HCT116 (cell line): ENCODE measurements around the gene STAT6. TPM values are rescaled to one million over a fixed set of nuclear protein-coding genes. Genes with fewer than 3 reads are reported as not detected.

Experiments
- ATAC-seq: fragments of 200-7000 bp; cut with Tn5 transposase; 2 replicates; pipeline ENCODE4 v1.9.1; 2020; ENCODE audit warnings: mild to moderate bottlenecking, moderate library complexity
- BruUV-seq: library from RNA; stranded (reverse); fragments of 400-500 nt; replicated peaks from 2 replicates; lab custom pipeline; 2021; lab: Mats Ljungman, UMichigan
- CTCF ChIA-PET: fragments of 300-600 bp; sonication (Branson Sonifier 250); formaldehyde crosslinking; loops from one replicate; lab custom pipeline; 2021; ENCODE audit warnings: antibody characterized with exemption; lab: Charles Lee
- POLR2A ChIA-PET: fragments of 300-600, 350-600 bp; sonication (Branson Sonifier 250); formaldehyde crosslinking; loops from one replicate; lab custom pipeline; 2021; ENCODE audit warnings: antibody characterized with exemption; lab: Charles Lee
- RAD21 ChIA-PET, 2 experiments: fragments of 300-600 bp; sonication (Branson Sonifier 250); formaldehyde crosslinking; loops; one replicate each; lab custom pipeline; 2023; ENCODE audit warnings: low total read pairs in 2 of 2; ENCODE audit not compliant: uncharacterized antibody in 2 of 2, unreplicated experiment in 2 of 2, low non-redundant PET in 1 of 2; lab: Charles Lee
- DNase-seq: peaks from one replicate; pipeline ENCODE4 v3.0.0-alpha.2; 2010; ENCODE audit warnings: low read depth, low spot score
- H2AFZ ChIP-seq: fragments of 200-600 bp; shearing (Covaris generic), sonication (generic); 2 replicates; pipeline ENCODE4 v1.6.1; 2017; ENCODE audit warnings: low read depth, mixed run types, mixed read lengths, antibody characterized with exemption, low read length; ENCODE audit not compliant: poor library complexity, severe bottlenecking
- H3K27ac ChIP-seq: 2 replicates; pipeline ENCODE4 v1.5.1; 2012; ENCODE audit warnings: low read depth, low read length
- H3K27me3 ChIP-seq: fragments of 200-600 bp; sonication (generic); 2 replicates; pipeline ENCODE4 v1.6.1; 2016; ENCODE audit warnings: mixed run types, low read length, mixed read lengths; ENCODE audit not compliant: insufficient read depth
- H3K36me3 ChIP-seq, 2 experiments: fragments of 200-500 bp in 1 of 2; fragments of 200-600 bp in 1 of 2; sonication (Bioruptor generic) in 1 of 2; sonication (generic) in 1 of 2; 2 replicates each; pipeline versions ENCODE4 v1.5.1 to v1.6.1; 2014 to 2016; ENCODE audit warnings: low read length in 2 of 2, inconsistent platforms in 1 of 2, mixed read lengths in 1 of 2, mixed run types in 1 of 2; ENCODE audit not compliant: insufficient read depth in 2 of 2, control insufficient read depth in 1 of 2
- H3K4me1 ChIP-seq, 2 experiments: fragments of 200-600 bp in 1 of 2; sonication (generic) in 1 of 2; 2 replicates each; pipeline versions ENCODE4 v1.5.1 to v1.6.1; 2012 to 2017; ENCODE audit warnings: low read length in 2 of 2, inconsistent platforms in 1 of 2, mild to moderate bottlenecking in 1 of 2, mixed read lengths in 1 of 2, mixed run types in 1 of 2, moderate library complexity in 1 of 2; ENCODE audit not compliant: insufficient read depth in 2 of 2, control insufficient read depth in 1 of 2
- H3K4me2 ChIP-seq: fragments of 200-600 bp; sonication (generic); 2 replicates; pipeline ENCODE4 v1.6.1; 2017; ENCODE audit warnings: mixed run types, low read length, mixed read lengths
- H3K4me3 ChIP-seq, 2 experiments: fragments of 200-600 bp in 1 of 2; sonication (generic) in 1 of 2; replicated peaks in 1 of 2; 2 replicates each; pipeline ENCODE4 v1.5.1; 2011 to 2016; ENCODE audit warnings: low read length in 2 of 2, control low read depth in 1 of 2, low read depth in 1 of 2, mild to moderate bottlenecking in 1 of 2, mixed read lengths in 1 of 2, mixed run types in 1 of 2
- H3K79me2 ChIP-seq: fragments of 200-600 bp; sonication (generic); 2 replicates; pipeline ENCODE4 v1.6.1; 2017; ENCODE audit warnings: mild to moderate bottlenecking, mixed run types, low read length, moderate library complexity, mixed read lengths; ENCODE audit not compliant: insufficient read depth
- H3K9ac ChIP-seq: fragments of 200-600 bp; sonication (generic); 2 replicates; pipeline ENCODE4 v1.6.1; 2016; ENCODE audit warnings: low read length, mixed read lengths
- H3K9me2 ChIP-seq: fragments of 200-600 bp; sonication (generic), shearing (Covaris generic); 2 replicates; pipeline ENCODE4 v1.6.1; 2017; ENCODE audit warnings: mixed run types, mild to moderate bottlenecking, moderate library complexity; ENCODE audit not compliant: insufficient read depth
- H3K9me3 ChIP-seq, 2 experiments: fragments of 200-500 bp in 1 of 2; fragments of 200-600 bp in 1 of 2; sonication (Bioruptor generic) in 1 of 2; sonication (generic) in 1 of 2; 2 replicates each; pipeline ENCODE4 v1.6.1; 2014 to 2017; ENCODE audit warnings: low read length in 2 of 2, mixed read lengths in 2 of 2, inconsistent platforms in 1 of 2, low read depth in 1 of 2, mild to moderate bottlenecking in 1 of 2, mixed run types in 1 of 2, moderate library complexity in 1 of 2; ENCODE audit not compliant: control insufficient read depth in 1 of 2, insufficient read depth in 1 of 2
- H4K20me1 ChIP-seq: fragments of 200-600 bp; sonication (generic), shearing (Covaris generic); 2 replicates; pipeline ENCODE4 v1.6.1; 2017; ENCODE audit warnings: mixed run types, mild to moderate bottlenecking, moderate library complexity; ENCODE audit not compliant: insufficient read depth
- CEBPB ChIP-seq: IDR thresholded peaks from 2 replicates; pipeline ENCODE4 v1.6.1; 2012; ENCODE audit warnings: low read depth
- EGR1 ChIP-seq: IDR thresholded peaks from 2 replicates; pipeline ENCODE4 v1.6.1; 2012; ENCODE audit warnings: low read depth
- FOSL1 ChIP-seq: IDR thresholded peaks from 2 replicates; pipeline ENCODE4 v1.6.1; 2012; ENCODE audit warnings: low read depth
- JUND ChIP-seq: IDR thresholded peaks from 2 replicates; pipeline ENCODE4 v1.6.1; 2012
- POLR2A ChIP-seq: IDR thresholded peaks from 2 replicates; pipeline ENCODE4 v1.7.0; 2011; ENCODE audit warnings: borderline replicate concordance; ENCODE audit not compliant: insufficient read depth, insufficient read length; ENCODE audit errors: extremely low read depth
- RAD21 ChIP-seq: IDR thresholded peaks from 2 replicates; pipeline ENCODE4 v1.6.1; 2012; ENCODE audit warnings: low read depth, mild to moderate bottlenecking
- SP1 ChIP-seq: IDR thresholded peaks from 2 replicates; pipeline ENCODE4 v1.6.1; 2012; ENCODE audit warnings: low read depth
- SRF ChIP-seq: IDR thresholded peaks from 2 replicates; pipeline ENCODE4 v1.6.1; 2012; ENCODE audit warnings: low read depth
- YY1 ChIP-seq: IDR thresholded peaks from 2 replicates; pipeline ENCODE4 v1.6.1; 2011; ENCODE audit warnings: low read length, low read depth, moderate library complexity, mild to moderate bottlenecking; ENCODE audit not compliant: insufficient replicate concordance; ENCODE audit errors: extremely low read depth
- ZFX ChIP-seq: fragments of 450-650 bp; IDR thresholded peaks from 2 replicates; pipeline ENCODE4 v1.6.1; 2017
- ZNF274 ChIP-seq: fragments of 200-500 bp; sonication (Bioruptor generic); IDR thresholded peaks from 2 replicates; pipeline ENCODE4 v1.6.1; 2014; ENCODE audit warnings: mild to moderate bottlenecking, low read depth, low read length, inconsistent platforms
- intact Hi-C: fragments of 100-400 bp; cut with micrococcal nuclease; formaldehyde crosslinking; loops from 2 replicates; pipeline ENCODE4 v1.10.0; 2022
- total RNA-seq: library from RNA; stranded (reverse); gene quantifications from one replicate; pipeline ENCODE4 v1.2.1, GENCODE V29; 2021; ENCODE audit not compliant: unreplicated experiment
- TF ChIP-seq, protein P1 (sequence below): IDR thresholded peaks from 2 replicates; pipeline ENCODE4 v1.6.1; 2012
- TF ChIP-seq, protein P2 (sequence below): IDR thresholded peaks from 2 replicates; pipeline ENCODE4 v1.6.1; 2011; ENCODE audit warnings: mild to moderate bottlenecking, low read length, moderate library complexity; ENCODE audit not compliant: insufficient replicate concordance; ENCODE audit errors: extremely low read depth
- TF ChIP-seq, protein P3 (sequence below): IDR thresholded peaks from 2 replicates; pipeline ENCODE4 v1.6.1; 2012; ENCODE audit warnings: low read depth
- TF ChIP-seq, protein P4 (sequence below): IDR thresholded peaks from 2 replicates; pipeline ENCODE4 v1.6.1; 2012

Gene STAT6
- total RNA-seq, 1 experiment from 2014 or later: 78.5 TPM

DNA sequence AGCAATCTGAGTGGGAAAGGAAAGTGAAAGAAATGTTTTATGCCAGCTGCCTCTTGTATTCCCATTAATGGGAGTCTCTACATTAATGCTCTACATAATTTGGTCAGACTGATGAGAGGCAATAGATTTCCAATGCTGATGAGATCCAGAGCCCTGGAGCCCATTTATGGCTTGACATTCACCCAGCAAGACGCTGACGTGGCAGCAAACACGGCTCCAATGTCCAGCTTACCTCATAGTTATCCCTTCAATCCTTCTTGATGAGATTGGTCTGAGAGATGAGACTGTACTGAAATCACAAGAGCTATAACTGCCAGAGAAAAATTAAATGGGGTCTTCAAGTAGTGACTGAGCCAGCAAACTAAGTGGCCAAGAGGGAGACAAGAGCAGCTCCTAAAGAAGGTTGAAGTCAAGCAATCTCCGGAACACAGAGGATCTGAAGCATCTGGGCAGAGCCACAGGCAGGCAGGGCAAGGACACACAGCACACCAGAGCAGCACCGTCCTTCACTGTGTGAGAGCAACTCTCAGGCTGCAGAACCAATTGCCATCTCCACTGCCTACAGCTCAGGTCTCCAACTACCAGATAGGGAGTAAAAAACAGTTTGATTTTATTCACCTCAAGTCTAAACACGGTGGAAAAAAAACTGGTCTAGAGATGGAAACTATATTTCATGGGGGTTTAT lies 54.0 kb downstream of the STAT6 start:
- Histone ChIP-seq H3K9me3 (no peaks in the 10 kb centered on the region), H3K4me3 (no peak overlapping the region), H3K4me2 (no peak overlapping the region), H3K79me2 (no peaks in the 10 kb centered on the region), H3K36me3 (peaks cover 18 to 32% of the 10 kb centered on the region in 2 experiments), H3K4me1 (no peaks in the 10 kb centered on the region), H2AFZ (no peak overlapping the region), H4K20me1 (no peaks in the 10 kb centered on the region), H3K27ac (no peak overlapping the region), H3K27me3 (no peaks in the 10 kb centered on the region), H3K9ac (no peak overlapping the region), H3K9me2 (no peaks in the 10 kb centered on the region)
- RAD21 ChIA-PET: no interaction called here
- TF ChIP-seq EGR1: no peak
- no peak for TF ChIP-seq ZFX
- TF ChIP-seq JUND: no peak
- TF ChIP-seq YY1: no peak
- no peak for TF ChIP-seq SP1
- TF ChIP-seq, protein P1, sequence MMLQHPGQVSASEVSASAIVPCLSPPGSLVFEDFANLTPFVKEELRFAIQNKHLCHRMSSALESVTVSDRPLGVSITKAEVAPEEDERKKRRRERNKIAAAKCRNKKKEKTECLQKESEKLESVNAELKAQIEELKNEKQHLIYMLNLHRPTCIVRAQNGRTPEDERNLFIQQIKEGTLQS: no peak
- TF ChIP-seq SRF: no peak
- TF ChIP-seq, protein P2, sequence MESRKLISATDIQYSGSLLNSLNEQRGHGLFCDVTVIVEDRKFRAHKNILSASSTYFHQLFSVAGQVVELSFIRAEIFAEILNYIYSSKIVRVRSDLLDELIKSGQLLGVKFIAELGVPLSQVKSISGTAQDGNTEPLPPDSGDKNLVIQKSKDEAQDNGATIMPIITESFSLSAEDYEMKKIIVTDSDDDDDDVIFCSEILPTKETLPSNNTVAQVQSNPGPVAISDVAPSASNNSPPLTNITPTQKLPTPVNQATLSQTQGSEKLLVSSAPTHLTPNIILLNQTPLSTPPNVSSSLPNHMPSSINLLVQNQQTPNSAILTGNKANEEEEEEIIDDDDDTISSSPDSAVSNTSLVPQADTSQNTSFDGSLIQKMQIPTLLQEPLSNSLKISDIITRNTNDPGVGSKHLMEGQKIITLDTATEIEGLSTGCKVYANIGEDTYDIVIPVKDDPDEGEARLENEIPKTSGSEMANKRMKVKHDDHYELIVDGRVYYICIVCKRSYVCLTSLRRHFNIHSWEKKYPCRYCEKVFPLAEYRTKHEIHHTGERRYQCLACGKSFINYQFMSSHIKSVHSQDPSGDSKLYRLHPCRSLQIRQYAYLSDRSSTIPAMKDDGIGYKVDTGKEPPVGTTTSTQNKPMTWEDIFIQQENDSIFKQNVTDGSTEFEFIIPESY: no peak
- TF ChIP-seq, protein P3, sequence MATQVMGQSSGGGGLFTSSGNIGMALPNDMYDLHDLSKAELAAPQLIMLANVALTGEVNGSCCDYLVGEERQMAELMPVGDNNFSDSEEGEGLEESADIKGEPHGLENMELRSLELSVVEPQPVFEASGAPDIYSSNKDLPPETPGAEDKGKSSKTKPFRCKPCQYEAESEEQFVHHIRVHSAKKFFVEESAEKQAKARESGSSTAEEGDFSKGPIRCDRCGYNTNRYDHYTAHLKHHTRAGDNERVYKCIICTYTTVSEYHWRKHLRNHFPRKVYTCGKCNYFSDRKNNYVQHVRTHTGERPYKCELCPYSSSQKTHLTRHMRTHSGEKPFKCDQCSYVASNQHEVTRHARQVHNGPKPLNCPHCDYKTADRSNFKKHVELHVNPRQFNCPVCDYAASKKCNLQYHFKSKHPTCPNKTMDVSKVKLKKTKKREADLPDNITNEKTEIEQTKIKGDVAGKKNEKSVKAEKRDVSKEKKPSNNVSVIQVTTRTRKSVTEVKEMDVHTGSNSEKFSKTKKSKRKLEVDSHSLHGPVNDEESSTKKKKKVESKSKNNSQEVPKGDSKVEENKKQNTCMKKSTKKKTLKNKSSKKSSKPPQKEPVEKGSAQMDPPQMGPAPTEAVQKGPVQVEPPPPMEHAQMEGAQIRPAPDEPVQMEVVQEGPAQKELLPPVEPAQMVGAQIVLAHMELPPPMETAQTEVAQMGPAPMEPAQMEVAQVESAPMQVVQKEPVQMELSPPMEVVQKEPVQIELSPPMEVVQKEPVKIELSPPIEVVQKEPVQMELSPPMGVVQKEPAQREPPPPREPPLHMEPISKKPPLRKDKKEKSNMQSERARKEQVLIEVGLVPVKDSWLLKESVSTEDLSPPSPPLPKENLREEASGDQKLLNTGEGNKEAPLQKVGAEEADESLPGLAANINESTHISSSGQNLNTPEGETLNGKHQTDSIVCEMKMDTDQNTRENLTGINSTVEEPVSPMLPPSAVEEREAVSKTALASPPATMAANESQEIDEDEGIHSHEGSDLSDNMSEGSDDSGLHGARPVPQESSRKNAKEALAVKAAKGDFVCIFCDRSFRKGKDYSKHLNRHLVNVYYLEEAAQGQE: no peak
- TF ChIP-seq ZNF274: no peak
- TF ChIP-seq CEBPB: no peak
- no peak for TF ChIP-seq POLR2A
- TF ChIP-seq FOSL1: no peak
- no peak for TF ChIP-seq RAD21
- TF ChIP-seq, protein P4, sequence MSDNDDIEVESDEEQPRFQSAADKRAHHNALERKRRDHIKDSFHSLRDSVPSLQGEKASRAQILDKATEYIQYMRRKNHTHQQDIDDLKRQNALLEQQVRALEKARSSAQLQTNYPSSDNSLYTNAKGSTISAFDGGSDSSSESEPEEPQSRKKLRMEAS: no peak
- POLR2A ChIA-PET: no interaction called here
- BruUV-seq: no TSS peak
- DNase-seq (no peak), ATAC-seq (no peak)
- CTCF ChIA-PET: interaction anchor here (0.7 kb wide), 1 partner anchor 67 kb away, joined by 3 read pairs; no protein-coding TSS in a partner anchor
- intact Hi-C loops: no loop called here
